ENCODE results near the gene OR8B3.

OR8B3 gene

DNA sequence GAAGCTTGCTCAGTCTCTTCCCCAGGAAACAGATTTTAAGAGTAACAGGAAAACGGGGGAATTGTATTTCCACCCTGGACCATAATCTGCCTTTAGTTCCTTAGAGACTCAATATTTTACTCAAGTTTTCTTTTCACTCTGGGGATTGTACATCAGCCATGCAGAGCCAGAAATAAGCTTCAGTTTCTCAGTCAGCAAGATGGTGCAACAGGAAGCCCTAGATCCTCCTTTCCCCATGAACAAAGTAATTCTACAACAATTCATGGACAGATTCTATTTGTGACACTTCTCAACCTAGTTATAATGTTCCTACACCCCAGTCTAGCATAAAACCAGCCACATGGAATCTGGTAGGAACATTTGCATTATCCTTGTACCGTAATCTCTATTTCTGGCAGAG lies 39.3 kb downstream of the OR8B3 start:
- DNase-seq, result no peak

- DNase-seq, result no peak
Measured at GRCh38 chr11:124346311-124346955, 52.4 kb downstream of the OR8B3 start.

All from CD4-positive, alpha-beta T cell treated with Interleukin-1 beta for 1 hour (primary cell).